HEK293 (cell line): ENCODE data around the gene HMHB1.

Experiments used
- CTCF ChIA-PET: fragments of 350-600 bp; formaldehyde crosslinking; extraction: SDS; loops from one replicate; lab custom pipeline; 2021; ENCODE audit warnings: antibody characterized with exemption; lab: Yijun Ruan, JAX
- POLR2A ChIA-PET: fragments of 300-600 bp; formaldehyde crosslinking; extraction: SDS; loops from one replicate; lab custom pipeline; 2020; ENCODE audit warnings: antibody characterized with exemption, inconsistent platforms; lab: Yijun Ruan, JAX
- H3K27ac ChIP-seq: fragments of 200-500 bp; sonication (Bioruptor generic); 2 replicates; pipeline ENCODE4 v1.5.1; 2014; ENCODE audit warnings: low read depth, low read length, control low read depth, inconsistent platforms; ENCODE audit errors: extremely low read depth
- H3K36me3 ChIP-seq, 2 experiments: fragments of 200-500 bp in 1 of 2; sonication (Bioruptor generic) in 1 of 2; 1 replicate in 1 of 2; 2 replicates in 1 of 2; pipeline ENCODE4 v1.5.1; 2014 to 2017; ENCODE audit warnings: inconsistent platforms in 2 of 2, low read length in 2 of 2; ENCODE audit not compliant: control insufficient read depth in 2 of 2, insufficient read depth in 1 of 2
- H3K4me1 ChIP-seq: fragments of 200-500 bp; sonication (Bioruptor generic); 2 replicates; pipeline ENCODE4 v1.5.1; 2014; ENCODE audit warnings: mild to moderate bottlenecking, low read length, inconsistent platforms; ENCODE audit not compliant: control insufficient read depth, insufficient read depth
- H3K4me3 ChIP-seq: 2 replicates; pipeline ENCODE4 v1.5.1; 2011; ENCODE audit warnings: low read depth, mild to moderate bottlenecking, control low read depth, low read length, moderate library complexity
- H3K9me3 ChIP-seq: fragments of 200-500 bp; sonication (Bioruptor generic); 2 replicates; pipeline ENCODE4 v1.5.1; 2014; ENCODE audit warnings: low read depth, low read length, inconsistent platforms; ENCODE audit not compliant: control insufficient read depth, insufficient read depth
- EGR2 ChIP-seq: fragments of 450-650 bp; formaldehyde crosslinking; IDR thresholded peaks from 2 replicates; pipeline ENCODE4 v1.5.1; 2016; ENCODE audit warnings: low read depth, missing biosample characterization, missing genetic modification characterization
- SETDB1 ChIP-seq: IDR thresholded peaks from one replicate; pipeline ENCODE4 v1.6.1; 2017; ENCODE audit warnings: mild to moderate bottlenecking, low read length, moderate library complexity, mixed read lengths; ENCODE audit not compliant: insufficient read length
- SP7 ChIP-seq: fragments of 450-650 bp; formaldehyde crosslinking; IDR thresholded peaks from 2 replicates; pipeline ENCODE4 v1.5.1; 2016; ENCODE audit warnings: missing biosample characterization, missing genetic modification characterization
- TSHZ1 ChIP-seq: fragments of 450-650 bp; formaldehyde crosslinking; IDR thresholded peaks from 2 replicates; pipeline ENCODE4 v1.5.1; 2016; ENCODE audit warnings: missing biosample characterization, missing genetic modification characterization, borderline replicate concordance
- ZBTB1 ChIP-seq: fragments of 450-650 bp; formaldehyde crosslinking; IDR thresholded peaks from 2 replicates; pipeline ENCODE4 v1.5.1; 2016; ENCODE audit warnings: missing biosample characterization, missing genetic modification characterization
- ZBTB17 ChIP-seq: fragments of 450-650 bp; formaldehyde crosslinking; IDR thresholded peaks from 2 replicates; pipeline ENCODE4 v1.5.1; 2016; ENCODE audit warnings: missing biosample characterization, missing genetic modification characterization
- ZBTB49 ChIP-seq: fragments of 450-650 bp; formaldehyde crosslinking; IDR thresholded peaks from 2 replicates; pipeline ENCODE4 v1.5.1; 2016; ENCODE audit warnings: missing biosample characterization, missing genetic modification characterization, low read depth
- ZFP41 ChIP-seq: fragments of 450-650 bp; formaldehyde crosslinking; IDR thresholded peaks from 2 replicates; pipeline ENCODE4 v1.5.1; 2016; ENCODE audit warnings: missing biosample characterization, missing genetic modification characterization, borderline replicate concordance
- ZNF146 ChIP-seq: fragments of 450-650 bp; formaldehyde crosslinking; IDR thresholded peaks from 2 replicates; pipeline ENCODE4 v1.5.1; 2016; ENCODE audit warnings: missing biosample characterization, missing genetic modification characterization
- ZNF16 ChIP-seq: fragments of 450-650 bp; formaldehyde crosslinking; IDR thresholded peaks from 2 replicates; pipeline ENCODE4 v1.5.1; 2016; ENCODE audit warnings: low read depth, missing biosample characterization, missing genetic modification characterization
- ZNF175 ChIP-seq: fragments of 450-650 bp; formaldehyde crosslinking; IDR thresholded peaks from 2 replicates; pipeline ENCODE4 v1.5.1; 2016; ENCODE audit warnings: missing biosample characterization, missing genetic modification characterization
- ZNF23 ChIP-seq: fragments of 450-650 bp; formaldehyde crosslinking; IDR thresholded peaks from 2 replicates; pipeline ENCODE4 v1.5.1; 2016; ENCODE audit warnings: missing biosample characterization, missing genetic modification characterization, borderline replicate concordance
- ZNF404 ChIP-seq: fragments of 450-650 bp; formaldehyde crosslinking; IDR thresholded peaks from 2 replicates; pipeline ENCODE4 v1.5.1; 2017; ENCODE audit warnings: missing biosample characterization, missing genetic modification characterization
- ZNF433 ChIP-seq: fragments of 450-650 bp; formaldehyde crosslinking; IDR thresholded peaks from 2 replicates; pipeline ENCODE4 v1.5.1; 2016; ENCODE audit warnings: missing biosample characterization, missing genetic modification characterization, low read depth
- ZNF514 ChIP-seq: fragments of 450-650 bp; formaldehyde crosslinking; IDR thresholded peaks from 2 replicates; pipeline ENCODE4 v1.5.1; 2016; ENCODE audit warnings: missing biosample characterization, missing genetic modification characterization
- ZNF549 ChIP-seq: fragments of 450-650 bp; IDR thresholded peaks from 2 replicates; pipeline ENCODE4 v1.5.1; 2018; ENCODE audit warnings: missing biosample characterization, missing genetic modification characterization, mild to moderate bottlenecking, inconsistent platforms, moderate library complexity
- ZNF580 ChIP-seq: fragments of 450-650 bp; formaldehyde crosslinking; IDR thresholded peaks from 2 replicates; pipeline ENCODE4 v1.5.1; 2016; ENCODE audit warnings: missing biosample characterization, missing genetic modification characterization
- ZNF600 ChIP-seq: fragments of 450-650 bp; formaldehyde crosslinking; IDR thresholded peaks from 2 replicates; pipeline ENCODE4 v1.5.1; 2016; ENCODE audit warnings: missing biosample characterization, missing genetic modification characterization
- ZNF660 ChIP-seq: fragments of 450-650 bp; IDR thresholded peaks from 2 replicates; pipeline ENCODE4 v1.5.1; 2018; ENCODE audit warnings: missing biosample characterization, mild to moderate bottlenecking, missing genetic modification characterization
- ZNF664 ChIP-seq: fragments of 450-650 bp; formaldehyde crosslinking; IDR thresholded peaks from 2 replicates; pipeline ENCODE4 v1.5.1; 2016; ENCODE audit warnings: missing biosample characterization, missing genetic modification characterization
- ZNF76 ChIP-seq: fragments of 450-650 bp; formaldehyde crosslinking; IDR thresholded peaks from 2 replicates; pipeline ENCODE4; 2016; ENCODE audit warnings: low read depth, missing biosample characterization, missing genetic modification characterization, borderline replicate concordance
- ZNF768 ChIP-seq: fragments of 450-650 bp; formaldehyde crosslinking; IDR thresholded peaks from 2 replicates; pipeline ENCODE4 v1.5.1; 2018; ENCODE audit warnings: missing biosample characterization, mild to moderate bottlenecking, missing genetic modification characterization
- ZNF785 ChIP-seq: fragments of 450-650 bp; formaldehyde crosslinking; IDR thresholded peaks from 2 replicates; pipeline ENCODE4 v1.5.1; 2016; ENCODE audit warnings: missing biosample characterization, missing genetic modification characterization
- ZNF830 ChIP-seq: fragments of 450-650 bp; IDR thresholded peaks from 2 replicates; pipeline ENCODE4 v1.5.0; 2018; ENCODE audit warnings: missing biosample characterization, missing genetic modification characterization, low read depth, mild to moderate bottlenecking, moderate library complexity
- TF ChIP-seq, protein P1 (sequence below): fragments of 450-650 bp; formaldehyde crosslinking; IDR thresholded peaks from 2 replicates; pipeline ENCODE4 v1.5.1; 2016; ENCODE audit warnings: missing biosample characterization, missing genetic modification characterization
- TF ChIP-seq, protein P2 (sequence below): IDR thresholded peaks from 2 replicates; pipeline ENCODE4 v1.6.1; 2011; ENCODE audit warnings: mild to moderate bottlenecking, low read depth, low read length, borderline replicate concordance
- TF ChIP-seq, protein P3 (sequence below): fragments of 450-650 bp; formaldehyde crosslinking; IDR thresholded peaks from 2 replicates; pipeline ENCODE4 v1.5.1; 2017; ENCODE audit warnings: missing biosample characterization, missing genetic modification characterization

HMHB1 gene

GRCh38 chr5:143776951-143777350, 35.0 kb upstream of the HMHB1 start:
- Histone ChIP-seq H3K4me3 (no peak overlapping the region), H3K9me3 (no peaks in the 10 kb centered on the region), H3K27ac (no peak overlapping the region), H3K36me3 (no peaks in the 10 kb centered on the region), H3K4me1 (no peaks in the 10 kb centered on the region)
- ChIA-PET CTCF (no interaction called here), POLR2A (no interaction called here)
- no peak for TF ChIP-seq ZNF23
- TF ChIP-seq TSHZ1 (tag by site-specific recombination) = no peak
- no peak for TF ChIP-seq ZNF830 (tag by site-specific recombination)
- TF ChIP-seq, protein P1, sequence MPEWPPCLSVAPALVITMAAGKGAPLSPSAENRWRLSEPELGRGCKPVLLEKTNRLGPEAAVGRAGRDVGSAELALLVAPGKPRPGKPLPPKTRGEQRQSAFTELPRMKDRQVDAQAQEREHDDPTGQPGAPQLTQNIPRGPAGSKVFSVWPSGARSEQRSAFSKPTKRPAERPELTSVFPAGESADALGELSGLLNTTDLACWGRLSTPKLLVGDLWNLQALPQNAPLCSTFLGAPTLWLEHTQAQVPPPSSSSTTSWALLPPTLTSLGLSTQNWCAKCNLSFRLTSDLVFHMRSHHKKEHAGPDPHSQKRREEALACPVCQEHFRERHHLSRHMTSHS (tag by site-specific recombination) = no peak
- TF ChIP-seq ZNF16 (tag by site-specific recombination) = no peak
- no peak for TF ChIP-seq ZNF404 (tag by site-specific recombination)
- TF ChIP-seq ZNF785 = no peak
- no peak for TF ChIP-seq SETDB1
- TF ChIP-seq, protein P2, sequence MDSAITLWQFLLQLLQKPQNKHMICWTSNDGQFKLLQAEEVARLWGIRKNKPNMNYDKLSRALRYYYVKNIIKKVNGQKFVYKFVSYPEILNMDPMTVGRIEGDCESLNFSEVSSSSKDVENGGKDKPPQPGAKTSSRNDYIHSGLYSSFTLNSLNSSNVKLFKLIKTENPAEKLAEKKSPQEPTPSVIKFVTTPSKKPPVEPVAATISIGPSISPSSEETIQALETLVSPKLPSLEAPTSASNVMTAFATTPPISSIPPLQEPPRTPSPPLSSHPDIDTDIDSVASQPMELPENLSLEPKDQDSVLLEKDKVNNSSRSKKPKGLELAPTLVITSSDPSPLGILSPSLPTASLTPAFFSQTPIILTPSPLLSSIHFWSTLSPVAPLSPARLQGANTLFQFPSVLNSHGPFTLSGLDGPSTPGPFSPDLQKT = no peak
- no peak for TF ChIP-seq ZFP41 (tag by site-specific recombination)
- no peak for TF ChIP-seq ZNF600 (tag by site-specific recombination)
- no peak for TF ChIP-seq ZBTB17 (tag by site-specific recombination)
- TF ChIP-seq ZNF76 (tag by site-specific recombination) = no peak
- no peak for TF ChIP-seq ZNF660 (tag by site-specific recombination)
- no peak for TF ChIP-seq ZNF768 (tag by site-specific recombination)
- TF ChIP-seq ZNF514 (tag by site-specific recombination) = no peak
- no peak for TF ChIP-seq ZNF664

DNA sequence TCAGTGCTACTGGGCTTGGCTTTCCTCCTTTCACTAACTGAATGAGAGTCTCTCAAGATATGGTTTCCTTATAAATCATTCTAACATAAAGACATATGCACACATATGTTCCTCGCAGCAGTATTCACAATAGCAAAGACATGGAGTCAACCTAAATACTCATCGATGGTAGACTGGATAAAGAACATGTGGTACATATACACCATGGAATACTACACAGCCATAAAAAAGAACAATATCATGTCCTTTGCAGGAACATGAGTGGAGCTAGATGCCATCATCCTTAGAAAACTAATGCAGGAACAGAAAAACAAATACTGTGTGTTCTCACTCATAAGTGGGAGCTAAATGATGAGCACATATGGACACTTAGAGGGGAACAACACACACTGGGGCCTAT, 32.5 kb upstream of the HMHB1 start:
- CTCF ChIA-PET = no interaction called here
- TF ChIP-seq ZNF146 (tag by site-specific recombination) = peak; percentile 67
- no peak for TF ChIP-seq ZBTB49 (tag by site-specific recombination)
- no peak for TF ChIP-seq SP7 (tag by site-specific recombination)
- no peak for TF ChIP-seq ZNF175 (tag by site-specific recombination)
- TF ChIP-seq, protein P3, sequence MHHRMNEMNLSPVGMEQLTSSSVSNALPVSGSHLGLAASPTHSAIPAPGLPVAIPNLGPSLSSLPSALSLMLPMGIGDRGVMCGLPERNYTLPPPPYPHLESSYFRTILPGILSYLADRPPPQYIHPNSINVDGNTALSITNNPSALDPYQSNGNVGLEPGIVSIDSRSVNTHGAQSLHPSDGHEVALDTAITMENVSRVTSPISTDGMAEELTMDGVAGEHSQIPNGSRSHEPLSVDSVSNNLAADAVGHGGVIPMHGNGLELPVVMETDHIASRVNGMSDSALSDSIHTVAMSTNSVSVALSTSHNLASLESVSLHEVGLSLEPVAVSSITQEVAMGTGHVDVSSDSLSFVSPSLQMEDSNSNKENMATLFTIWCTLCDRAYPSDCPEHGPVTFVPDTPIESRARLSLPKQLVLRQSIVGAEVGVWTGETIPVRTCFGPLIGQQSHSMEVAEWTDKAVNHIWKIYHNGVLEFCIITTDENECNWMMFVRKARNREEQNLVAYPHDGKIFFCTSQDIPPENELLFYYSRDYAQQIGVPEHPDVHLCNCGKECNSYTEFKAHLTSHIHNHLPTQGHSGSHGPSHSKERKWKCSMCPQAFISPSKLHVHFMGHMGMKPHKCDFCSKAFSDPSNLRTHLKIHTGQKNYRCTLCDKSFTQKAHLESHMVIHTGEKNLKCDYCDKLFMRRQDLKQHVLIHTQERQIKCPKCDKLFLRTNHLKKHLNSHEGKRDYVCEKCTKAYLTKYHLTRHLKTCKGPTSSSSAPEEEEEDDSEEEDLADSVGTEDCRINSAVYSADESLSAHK = no peak
- no peak for TF ChIP-seq ZBTB1 (tag by site-specific recombination)
- no peak for TF ChIP-seq ZNF433 (tag by site-specific recombination)
- 0 out of 2 replicates have a peak, but pooled peaks have one; percentile 58 for TF ChIP-seq ZNF580 (tag by site-specific recombination)
- TF ChIP-seq ZNF549 (tag by site-specific recombination) = no peak
- no peak for TF ChIP-seq EGR2 (tag by site-specific recombination)

More for the DNA sequence above, 32.5 kb upstream of the HMHB1 start:
- no peaks in the 10 kb centered on the region for H3K36me3 ChIP-seq
- POLR2A ChIA-PET = no interaction called here
- no peaks in the 10 kb centered on the region for H3K4me1 ChIP-seq
- no peak overlapping the region for H3K27ac ChIP-seq
- no peak overlapping the region for H3K4me3 ChIP-seq
- no peaks in the 10 kb centered on the region for H3K9me3 ChIP-seq
